SK-N-MC (cell line): ENCODE results near the gene SLC2A10.

Source experiments
- DNase-seq: peaks from one replicate; pipeline ENCODE4 v3.0.0-alpha.2; 2011; ENCODE audit warnings: low read depth, low spot score
- H3K27ac ChIP-seq: fragments of 200-600 bp; sonication (generic); 2 replicates; pipeline ENCODE4 v1.5.1; 2016; ENCODE audit warnings: mixed run types
- H3K36me3 ChIP-seq: fragments of 200-600 bp; sonication (generic); 2 replicates; pipeline ENCODE4 v1.6.1; 2017; ENCODE audit warnings: antibody characterized with exemption, low read length, mixed read lengths; ENCODE audit not compliant: insufficient read depth
- H3K4me3 ChIP-seq: fragments of 200-600 bp; sonication (generic); 2 replicates; pipeline ENCODE4 v1.5.1; 2016
- H3K9ac ChIP-seq: fragments of 200-600 bp; sonication (generic); 2 replicates; pipeline ENCODE4 v1.8.0; 2017; ENCODE audit warnings: mixed run types, mixed read lengths; ENCODE audit not compliant: insufficient read length
- H3K9me3 ChIP-seq: fragments of 200-600 bp; sonication (generic); 2 replicates; pipeline ENCODE4 v1.6.1; 2017; ENCODE audit warnings: low read depth, mild to moderate bottlenecking, antibody characterized with exemption, low read length, moderate library complexity, mixed read lengths
- EZH2 ChIP-seq: fragments of 200-600 bp; sonication (generic); IDR thresholded peaks from one replicate; pipeline ENCODE4 v1.6.1; 2017; ENCODE audit warnings: antibody characterized with exemption
- FOXP2 ChIP-seq: optimal IDR thresholded peaks from 2 replicates; pipeline ENCODE3; 2011; ENCODE audit warnings: mild to moderate bottlenecking, moderate library complexity; ENCODE audit not compliant: insufficient read depth; ENCODE audit errors: extremely low read length, control extremely low read depth
- POLR2AphosphoS5 ChIP-seq: IDR thresholded peaks from 2 replicates; pipeline ENCODE4 v1.6.1; 2012; ENCODE audit warnings: mild to moderate bottlenecking, low read depth, low read length, borderline replicate concordance

Gene SLC2A10

GRCh38 chr20:46743088-46743487 is 33.6 kb downstream of the SLC2A10 start:
- H3K36me3 ChIP-seq, result no peaks in the 10 kb centered on the region
- no peak overlapping the region for H3K9ac ChIP-seq

GRCh38 chr20:46746956-46747526 is 37.6 kb downstream of the SLC2A10 start:
- no peak overlapping the region for H3K9ac ChIP-seq
- DNase-seq, result no peak
- no peak overlapping the region for H3K4me3 ChIP-seq
- TF ChIP-seq POLR2AphosphoS5 (no peak), FOXP2 (no peak), EZH2 (no peak)
- H3K36me3 ChIP-seq, result no peaks in the 10 kb centered on the region
- H3K27ac ChIP-seq, result no peak overlapping the region
- H3K9me3 ChIP-seq, result no peaks in the 10 kb centered on the region

More at GRCh38 chr20:46743088-46743487, 33.6 kb downstream of the SLC2A10 start:
- Histone ChIP-seq H3K9me3 (no peaks in the 10 kb centered on the region), H3K4me3 (no peak overlapping the region), H3K27ac (no peak overlapping the region)
- no peak for TF ChIP-seq FOXP2
- TF ChIP-seq POLR2AphosphoS5, result no peak
- TF ChIP-seq EZH2, result no peak
- DNase-seq, result no peak

GRCh38 chr20:46749147-46749546 is 39.7 kb downstream of the SLC2A10 start:
- DNase-seq, result no peak
- Histone ChIP-seq H3K36me3 (no peaks in the 10 kb centered on the region), H3K27ac (no peak overlapping the region), H3K9ac (no peak overlapping the region), H3K4me3 (no peak overlapping the region), H3K9me3 (no peaks in the 10 kb centered on the region)
- TF ChIP-seq EZH2 (no peak), FOXP2 (no peak), POLR2AphosphoS5 (no peak)

- H3K9ac ChIP-seq, result no peak overlapping the region
- TF ChIP-seq EZH2 (no peak), FOXP2 (no peak), POLR2AphosphoS5 (no peak)
- no peak overlapping the region for H3K27ac ChIP-seq
- no peak for DNase-seq
- no peaks in the 10 kb centered on the region for H3K9me3 ChIP-seq
- no peaks in the 10 kb centered on the region for H3K36me3 ChIP-seq
- no peak overlapping the region for H3K4me3 ChIP-seq
Measured at GRCh38 chr20:46751856-46752255, 42.4 kb downstream of the SLC2A10 start.

GRCh38 chr20:46752728-46753127 is 43.3 kb downstream of the SLC2A10 start:
- H3K4me3 ChIP-seq, result no peak overlapping the region
- H3K36me3 ChIP-seq, result no peaks in the 10 kb centered on the region
- no peak for DNase-seq
- H3K27ac ChIP-seq, result no peak overlapping the region
- TF ChIP-seq FOXP2 (no peak), EZH2 (no peak), POLR2AphosphoS5 (no peak)
- no peak overlapping the region for H3K9ac ChIP-seq
- no peaks in the 10 kb centered on the region for H3K9me3 ChIP-seq

GRCh38 chr20:46755483-46756413 is 46.3 kb downstream of the SLC2A10 start:
- no peaks in the 10 kb centered on the region for H3K36me3 ChIP-seq
- DNase-seq, result no peak
- H3K9ac ChIP-seq, result no peak overlapping the region
- no peak overlapping the region for H3K4me3 ChIP-seq
- TF ChIP-seq POLR2AphosphoS5 (no peak), EZH2 (no peak), FOXP2 (no peak)
- no peak overlapping the region for H3K27ac ChIP-seq
- H3K9me3 ChIP-seq, result no peaks in the 10 kb centered on the region

- no peaks in the 10 kb centered on the region for H3K9me3 ChIP-seq
- H3K36me3 ChIP-seq, result no peaks in the 10 kb centered on the region
- no peak overlapping the region for H3K4me3 ChIP-seq
- no peak overlapping the region for H3K27ac ChIP-seq
- DNase-seq, result no peak
- TF ChIP-seq POLR2AphosphoS5 (no peak), EZH2 (no peak), FOXP2 (no peak)
- no peak overlapping the region for H3K9ac ChIP-seq
Measured at GRCh38 chr20:46756419-46756818, 47.0 kb downstream of the SLC2A10 start.

GRCh38 chr20:46757135-46757534 is 47.7 kb downstream of the SLC2A10 start:
- TF ChIP-seq EZH2 (no peak), POLR2AphosphoS5 (no peak), FOXP2 (no peak)

More at GRCh38 chr20:46757135-46757534, 47.7 kb downstream of the SLC2A10 start:
- Histone ChIP-seq H3K9ac (no peak overlapping the region), H3K36me3 (no peaks in the 10 kb centered on the region), H3K27ac (no peak overlapping the region), H3K4me3 (no peak overlapping the region), H3K9me3 (no peaks in the 10 kb centered on the region)
- DNase-seq, result no peak
